Fibroblast of lung (primary cell): ENCODE data around the gene FAM167B. TPM values are rescaled to one million over a fixed set of nuclear protein-coding genes. Genes with fewer than 3 reads are reported as not detected.

ENCODE experiments used
- DNase-seq, 2 donors: peaks; one replicate each; pipeline versions ENCODE4 v3.0.0 to v3.0.0-alpha.2; 2010; ENCODE audit warnings: low read depth in 2 of 2
- H2AFZ ChIP-seq: 2 replicates; pipeline ENCODE4 v1.5.1; 2012; ENCODE audit warnings: low read length, control low read depth, inconsistent platforms
- H3K27ac ChIP-seq: 2 replicates; pipeline ENCODE4 v1.5.1; 2011; ENCODE audit warnings: low read length, control low read depth; ENCODE audit not compliant: insufficient read depth
- H3K27me3 ChIP-seq: 2 replicates; pipeline ENCODE4 v1.5.1; 2011; ENCODE audit warnings: mild to moderate bottlenecking, low read length; ENCODE audit not compliant: control insufficient read depth, insufficient read depth
- H3K36me3 ChIP-seq: 2 replicates; pipeline ENCODE4 v1.5.1; 2011; ENCODE audit warnings: low read length; ENCODE audit not compliant: control insufficient read depth, insufficient read depth
- H3K4me1 ChIP-seq: 2 replicates; pipeline ENCODE4 v1.5.1; 2011; ENCODE audit warnings: low read length; ENCODE audit not compliant: control insufficient read depth, insufficient read depth; ENCODE audit errors: extremely low read depth
- H3K4me2 ChIP-seq: 2 replicates; pipeline ENCODE4 v1.5.1; 2011; ENCODE audit warnings: low read length, control low read depth; ENCODE audit not compliant: insufficient read depth; ENCODE audit errors: extremely low read depth
- H3K4me3 ChIP-seq, 4 experiments: fragments of 200-600 bp in 1 of 4; sonication (generic) in 1 of 4; replicated peaks in 1 of 4; 2 replicates each; pipeline ENCODE4 v1.5.1; 2011 to 2016; ENCODE audit warnings: low read length in 4 of 4, low read depth in 3 of 4, mild to moderate bottlenecking in 3 of 4, control low read depth in 2 of 4, inconsistent platforms in 1 of 4, mixed read lengths in 1 of 4; ENCODE audit not compliant: insufficient read depth in 1 of 4; ENCODE audit errors: control extremely low read depth in 1 of 4
- H3K79me2 ChIP-seq: 2 replicates; pipeline ENCODE4 v1.5.1; 2012; ENCODE audit warnings: mild to moderate bottlenecking, low read length, inconsistent platforms; ENCODE audit not compliant: control insufficient read depth, insufficient read depth
- H3K9ac ChIP-seq: 2 replicates; pipeline ENCODE4 v1.5.1; 2011; ENCODE audit warnings: mild to moderate bottlenecking, low read length, control low read depth; ENCODE audit not compliant: insufficient read depth
- H3K9me3 ChIP-seq: 2 replicates; pipeline ENCODE4 v1.5.1; 2012; ENCODE audit warnings: low read depth, low read length; ENCODE audit not compliant: control insufficient read depth, insufficient read depth
- H4K20me1 ChIP-seq: 2 replicates; pipeline ENCODE4 v1.5.1; 2011; ENCODE audit warnings: low read length; ENCODE audit not compliant: control insufficient read depth, insufficient read depth; ENCODE audit errors: extremely low read depth
- CTCF ChIP-seq, 2 donors: IDR thresholded peaks in 1 of 2; conservative IDR thresholded peaks in 1 of 2; 1 replicate in 1 of 2; 2 replicates in 1 of 2; pipeline ENCODE4 v1.5.1; 2011 to 2012; ENCODE audit warnings: low read length in 2 of 2, control low read depth in 1 of 2, inconsistent platforms in 1 of 2, low read depth in 1 of 2, mild to moderate bottlenecking in 1 of 2
- EZH2 ChIP-seq: IDR thresholded peaks from 2 replicates; pipeline ENCODE4 v1.5.1; 2012; ENCODE audit warnings: low read length, control low read depth, mild to moderate bottlenecking; ENCODE audit errors: missing control alignments
- polyA plus RNA-seq, 2 donors: library from polyadenylated mRNA; depleted of rRNA in 1 of 2; stranded (reverse) in 1 of 2; unstranded in 1 of 2; fragments of >200 nt; gene quantifications; 2 replicates each; pipeline ENCODE4 v1.2.1, GENCODE V29; 2011 to 2012; ENCODE audit warnings: missing spikeins in 1 of 2
- total RNA-seq: library from RNA; depleted of rRNA; stranded (reverse); fragments of >200 nt; gene quantifications from 2 replicates; pipeline ENCODE4 v1.2.1, GENCODE V29; 2014

FAM167B gene
- total and polyA plus RNA-seq, 2 donors (not counting 1 experiment from before 2014, with no cell fraction given), result 1.3 to 2.1 TPM

GRCh38 chr1:32249831-32250525 is 3.0 kb downstream of the FAM167B start:
- Histone ChIP-seq H3K4me2 (no peak overlapping the region), H2AFZ (no peak overlapping the region), H3K4me3 (no peak overlapping the region), H3K9ac (no peak overlapping the region), H3K9me3 (no peaks in the 10 kb centered on the region), H3K36me3 (no peaks in the 10 kb centered on the region), H3K27ac (no peak overlapping the region), H3K27me3 (no peaks in the 10 kb centered on the region), H4K20me1 (no peaks in the 10 kb centered on the region), H3K79me2 (no peaks in the 10 kb centered on the region), H3K4me1 (peaks cover 13% of the 10 kb centered on the region)
- no peak for TF ChIP-seq CTCF (conservative IDR thresholded peaks at IDR 0.05 in 1 of 2, IDR thresholded peaks at IDR 0.05 in 1 of 2; ENCODE audit: low read depth in 1 of 2, low read length in 2 of 2)
- no peak for TF ChIP-seq EZH2
- peak in 1 of 2 donors; percentile 35 for DNase-seq

- Histone ChIP-seq H3K79me2 (no peaks in the 10 kb centered on the region), H2AFZ (no peak within 1 kb of the TSS), H3K27me3 (no peaks in the 10 kb centered on the region), H3K4me1 (peaks cover 13% of the 10 kb centered on the region), H3K36me3 (no peaks in the 10 kb centered on the region), H3K27ac (no peak within 1 kb of the TSS), H3K4me3 (no peak within 1 kb of the TSS), H3K9me3 (no peaks in the 10 kb centered on the region), H3K4me2 (no peak within 1 kb of the TSS), H3K9ac (no peak within 1 kb of the TSS), H4K20me1 (no peaks in the 10 kb centered on the region)
- DNase-seq, result no peak
- TF ChIP-seq CTCF (conservative IDR thresholded peaks at IDR 0.05 in 1 of 2, IDR thresholded peaks at IDR 0.05 in 1 of 2; ENCODE audit: low read depth in 1 of 2, low read length in 2 of 2) (no peak), EZH2 (no peak)
Measured at GRCh38 chr1:32250893-32251716, 4.1 kb downstream of the FAM167B start, which contains the start of gene LCK. LCK (plus strand) TSS chr1:32251265; CDS start chr1:32274330, 23,065 bp downstream.
